Fibroblast of pulmonary artery (primary cell): ENCODE data around the gene ERC2.

Experiments
- DNase-seq: peaks from one replicate; pipeline ENCODE4 v3.0.0-alpha.2; 2010; ENCODE audit warnings: low read depth
- H3K4me3 ChIP-seq: replicated peaks from 2 replicates; pipeline ENCODE4 v1.5.1; 2011; ENCODE audit warnings: low read depth, mild to moderate bottlenecking, control low read depth, low read length, moderate library complexity
- CTCF ChIP-seq: IDR thresholded peaks from 2 replicates; pipeline ENCODE4 v1.5.1; 2011; ENCODE audit warnings: mild to moderate bottlenecking, control low read depth, low read length, inconsistent platforms; ENCODE audit errors: missing control alignments

The ERC2 gene

GRCh38 chr3:56111606-56112304 is 356.5 kb downstream of the ERC2 start:
- TF ChIP-seq CTCF, result no peak
- no peak for DNase-seq
- no peak overlapping the region for H3K4me3 ChIP-seq

- no peak overlapping the region for H3K4me3 ChIP-seq
- DNase-seq, result no peak
- TF ChIP-seq CTCF, result no peak
Measured at GRCh38 chr3:56110886-56111285, 357.4 kb downstream of the ERC2 start.

GRCh38 chr3:56107157-56107556 is 361.1 kb downstream of the ERC2 start:
- no peak for TF ChIP-seq CTCF
- no peak overlapping the region for H3K4me3 ChIP-seq
- no peak for DNase-seq

GRCh38 chr3:56102032-56102431 is 366.2 kb downstream of the ERC2 start:
- no peak for DNase-seq
- no peak overlapping the region for H3K4me3 ChIP-seq
- TF ChIP-seq CTCF, result no peak

GRCh38 chr3:56101576-56101975 is 366.7 kb downstream of the ERC2 start:
- no peak for DNase-seq
- no peak for TF ChIP-seq CTCF
- H3K4me3 ChIP-seq, result no peak overlapping the region

- H3K4me3 ChIP-seq, result no peak overlapping the region
- TF ChIP-seq CTCF, result no peak
- no peak for DNase-seq
Measured at GRCh38 chr3:56096999-56097398, 371.3 kb downstream of the ERC2 start.

- no peak overlapping the region for H3K4me3 ChIP-seq
- DNase-seq, result no peak
- TF ChIP-seq CTCF, result no peak
Measured at GRCh38 chr3:56094170-56094569, 374.1 kb downstream of the ERC2 start.
